IgD-negative memory B cell (primary cell): ENCODE results near the gene GPR107. TPM values are rescaled to one million over a fixed set of nuclear protein-coding genes. Genes with fewer than 3 reads are reported as not detected.
"Not testable (repeated sequence)": the region's sequence is repeated elsewhere in the genome, so short reads cannot be mapped to it uniquely, and the experiment has no call there.

Source experiments
- H3K27ac Mint-ChIP-seq, 3 donors: one replicate each; pipeline ENCODE4 v1.8.0; 2020 to 2022; ENCODE audit warnings: mild to moderate bottlenecking in 3 of 3, mixed read lengths in 3 of 3, moderate library complexity in 1 of 3
- H3K27me3 Mint-ChIP-seq: one replicate; pipeline ENCODE4 v1.8.0; 2021; ENCODE audit warnings: mixed read lengths
- H3K36me3 Mint-ChIP-seq: one replicate; pipeline ENCODE4 v1.8.0; 2020; ENCODE audit warnings: mild to moderate bottlenecking, mixed read lengths
- H3K4me1 Mint-ChIP-seq, 3 donors: one replicate each; pipeline ENCODE4 v1.8.0; 2020 to 2022; ENCODE audit warnings: mixed read lengths in 3 of 3, mild to moderate bottlenecking in 1 of 3
- H3K4me3 Mint-ChIP-seq, 4 donors: one replicate each; pipeline ENCODE4 v1.8.0; 2020 to 2022; ENCODE audit warnings: mild to moderate bottlenecking in 4 of 4, mixed read lengths in 4 of 4, moderate library complexity in 3 of 4
- H3K9me3 Mint-ChIP-seq, 3 donors: one replicate each; pipeline ENCODE4 v1.8.0; 2020 to 2021; ENCODE audit warnings: mixed read lengths in 3 of 3, mild to moderate bottlenecking in 1 of 3
- polyA plus RNA-seq: library from polyadenylated mRNA; unstranded; fragments of 300-500 nt; fragmentation: Illumina TruSeq; gene quantifications from one replicate; pipeline ENCODE4 v1.2.3, GENCODE V29; 2021

Gene GPR107
- polyA plus RNA-seq, 1 donor from 2014 or later, result 2.1 TPM

GRCh38 chr9:130021842-130022241 lies 31.9 kb upstream of the GPR107 start:
- peaks cover 67 to 80% (median 73%) of the 10 kb centered on the region in 3 donors for H3K4me1 Mint-ChIP-seq
- peak overlapping the region in 3 of 4 donors; percentile 51 to 93 (median 82) for H3K4me3 Mint-ChIP-seq
- H3K27ac Mint-ChIP-seq, result peak overlapping the region; percentile 98 to 100 (median 99)
- H3K27me3 Mint-ChIP-seq, H3K9me3 Mint-ChIP-seq: not testable (repeated sequence)
- H3K36me3 Mint-ChIP-seq, result peaks cover 14% of the 10 kb centered on the region

DNA sequence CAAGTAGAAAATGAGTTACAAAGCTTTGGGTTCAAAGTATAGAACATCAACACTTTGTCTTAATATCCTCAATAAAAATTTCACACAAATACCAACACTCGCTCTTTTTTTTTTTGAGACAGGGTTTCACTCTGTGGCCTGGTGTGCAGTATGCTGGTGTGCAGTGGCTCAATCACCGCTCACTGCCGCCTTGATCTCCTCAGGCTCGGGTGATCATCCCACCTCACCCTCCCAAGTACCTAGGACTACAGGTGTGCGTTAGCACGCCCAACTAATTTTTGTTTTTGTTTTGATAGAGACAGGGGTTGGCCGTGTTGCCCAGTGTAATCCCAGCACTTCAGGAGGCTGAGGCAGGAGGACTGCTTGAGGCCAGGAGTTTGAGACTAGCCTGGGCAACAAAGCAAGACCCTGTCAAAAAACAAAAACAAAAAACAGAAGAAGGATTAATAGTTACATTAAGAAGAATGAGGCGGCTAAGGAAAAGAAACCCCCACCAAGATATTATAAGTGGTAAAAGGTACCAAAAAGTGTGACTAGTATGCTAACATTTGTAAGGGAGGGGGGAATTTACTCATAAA lies 31.1 kb upstream of the GPR107 start:
- peaks cover 69 to 80% (median 73%) of the 10 kb centered on the region in 3 donors for H3K4me1 Mint-ChIP-seq
- H3K27ac Mint-ChIP-seq, result peak overlapping the region; percentile 98 to 100 (median 99)
- H3K4me3 Mint-ChIP-seq, result peak overlapping the region; percentile 70 to 90 (median 84)
- no peaks in the 10 kb centered on the region for H3K9me3 Mint-ChIP-seq
- peaks cover 14% of the 10 kb centered on the region for H3K36me3 Mint-ChIP-seq
- no peaks in the 10 kb centered on the region for H3K27me3 Mint-ChIP-seq

- H3K9me3 Mint-ChIP-seq, result no peaks in the 10 kb centered on the region
- peaks cover 71 to 81% (median 76%) of the 10 kb centered on the region in 3 donors for H3K4me1 Mint-ChIP-seq
- H3K4me3 Mint-ChIP-seq, result peak overlapping the region; percentile 81 to 90 (median 86)
- H3K27ac Mint-ChIP-seq, result peak overlapping the region; percentile 98 to 100 (median 99)
- no peaks in the 10 kb centered on the region for H3K27me3 Mint-ChIP-seq
- peaks cover 15% of the 10 kb centered on the region for H3K36me3 Mint-ChIP-seq
These were observed 30.4 kb upstream of the GPR107 start for GRCh38 chr9:130023144-130023787.

GRCh38 chr9:130023994-130024596 lies 29.6 kb upstream of the GPR107 start:
- Mint-ChIP-seq H3K9me3 (no peaks in the 10 kb centered on the region), H3K4me1 (peaks cover 79 to 89% (median 83%) of the 10 kb centered on the region in 3 donors), H3K27ac (peak overlapping the region; percentile 98 to 100 (median 99)), H3K27me3 (no peaks in the 10 kb centered on the region), H3K36me3 (peaks cover 15% of the 10 kb centered on the region), H3K4me3 (peak overlapping the region; percentile 81 to 90 (median 86))

DNA sequence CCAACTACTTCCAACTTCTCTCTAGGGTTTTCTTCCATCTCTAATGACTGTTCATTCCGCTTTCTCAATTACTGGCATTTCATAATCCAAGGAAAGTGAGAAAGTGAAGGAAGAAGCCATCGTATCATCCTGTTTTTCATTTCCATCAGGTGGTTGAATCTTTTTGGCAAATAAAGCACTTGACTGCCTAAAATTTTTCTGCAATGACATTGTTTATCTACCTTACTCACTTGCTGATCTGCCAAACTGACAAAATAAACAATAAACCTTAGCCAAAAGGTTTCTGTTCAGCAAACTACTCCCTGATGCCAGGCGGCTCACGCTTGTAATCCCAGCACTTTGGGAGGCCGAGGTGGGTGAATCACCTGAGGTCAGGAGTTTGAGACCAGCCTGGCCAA lies 29.1 kb upstream of the GPR107 start:
- H3K27ac Mint-ChIP-seq, result peak overlapping the region; percentile 95 to 100 (median 99)
- H3K36me3 Mint-ChIP-seq, result peaks cover 11% of the 10 kb centered on the region
- H3K27me3 Mint-ChIP-seq, result no peaks in the 10 kb centered on the region
- peaks cover 79 to 90% (median 84%) of the 10 kb centered on the region in 3 donors for H3K4me1 Mint-ChIP-seq
- no peaks in the 10 kb centered on the region for H3K9me3 Mint-ChIP-seq
- H3K4me3 Mint-ChIP-seq, result peak overlapping the region in 3 of 4 donors; percentile 84 to 89 (median 88)

DNA sequence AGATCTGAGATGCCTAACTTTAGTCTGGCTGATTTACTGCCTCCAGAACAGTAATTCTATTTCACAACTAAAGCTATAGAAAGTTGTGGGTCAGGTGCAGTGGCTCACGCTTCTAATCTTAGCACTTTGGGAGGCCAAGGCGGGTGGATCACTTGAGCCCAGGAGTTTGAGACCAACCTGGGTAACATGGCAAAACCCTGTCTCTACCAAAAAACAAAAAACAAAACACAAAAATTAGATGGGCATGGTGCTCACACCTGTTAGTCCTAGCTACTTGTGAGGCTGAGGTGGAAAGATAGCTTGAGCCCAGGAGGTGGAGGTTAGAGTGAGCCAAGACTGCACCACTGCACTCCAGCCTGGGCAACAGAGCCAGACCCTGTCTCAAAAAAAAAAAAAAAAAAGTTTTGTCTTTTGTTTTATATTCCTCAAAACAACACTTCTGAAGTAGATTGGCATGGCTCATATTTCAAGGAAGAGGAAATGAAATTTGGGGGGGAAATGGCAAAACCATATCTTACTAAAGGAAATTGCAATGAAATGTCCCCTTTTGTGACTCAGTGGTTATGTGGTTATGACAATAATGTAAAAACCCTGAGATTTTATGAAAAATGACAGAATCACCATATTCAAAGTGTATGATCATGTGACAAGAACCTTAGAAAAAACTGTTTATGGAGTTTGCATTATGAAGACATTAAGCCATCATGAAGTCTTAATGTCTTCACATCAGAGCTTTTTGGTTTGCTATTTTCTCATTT lies 26.9 kb upstream of the GPR107 start:
- Mint-ChIP-seq H3K27ac (peak overlapping the region; percentile 95 to 100 (median 99)), H3K27me3 (no peaks in the 10 kb centered on the region), H3K4me3 (peak overlapping the region in 3 of 4 donors; percentile 40 to 89 (median 76))

GRCh38 chr9:130027533-130028365 lies 26.0 kb upstream of the GPR107 start:
- H3K4me1 Mint-ChIP-seq, result peaks cover 72 to 92% (median 83%) of the 10 kb centered on the region in 3 donors
- no peaks in the 10 kb centered on the region for H3K9me3 Mint-ChIP-seq
- H3K27ac Mint-ChIP-seq, result peak overlapping the region; percentile 95 to 100 (median 99)
- H3K27me3 Mint-ChIP-seq, result no peaks in the 10 kb centered on the region
- peaks cover 4% of the 10 kb centered on the region for H3K36me3 Mint-ChIP-seq
- peak overlapping the region in 3 of 4 donors; percentile 25 to 85 (median 76) for H3K4me3 Mint-ChIP-seq

More for the DNA sequence above, 26.9 kb upstream of the GPR107 start:
- Mint-ChIP-seq H3K4me1 (peaks cover 73 to 91% (median 82%) of the 10 kb centered on the region in 3 donors), H3K9me3 (no peaks in the 10 kb centered on the region), H3K36me3 (peaks cover 4% of the 10 kb centered on the region)

GRCh38 chr9:130028493-130029222 lies 25.0 kb upstream of the GPR107 start:
- Mint-ChIP-seq H3K27ac (peak overlapping the region; percentile 95 to 100 (median 99)), H3K9me3 (no peaks in the 10 kb centered on the region), H3K36me3 (peaks cover 1% of the 10 kb centered on the region), H3K4me3 (peak overlapping the region; percentile 68 to 82 (median 77)), H3K4me1 (peaks cover 70 to 91% (median 83%) of the 10 kb centered on the region in 3 donors), H3K27me3 (no peaks in the 10 kb centered on the region)

GRCh38 chr9:130029223-130029973 lies 24.3 kb upstream of the GPR107 start:
- Mint-ChIP-seq H3K27me3 (no peaks in the 10 kb centered on the region), H3K9me3 (no peaks in the 10 kb centered on the region), H3K36me3 (peaks cover 3% of the 10 kb centered on the region), H3K4me3 (peak overlapping the region; percentile 68 to 82 (median 77)), H3K27ac (peak overlapping the region; percentile 95 to 99 (median 98)), H3K4me1 (peaks cover 66 to 86% (median 78%) of the 10 kb centered on the region in 3 donors)

DNA sequence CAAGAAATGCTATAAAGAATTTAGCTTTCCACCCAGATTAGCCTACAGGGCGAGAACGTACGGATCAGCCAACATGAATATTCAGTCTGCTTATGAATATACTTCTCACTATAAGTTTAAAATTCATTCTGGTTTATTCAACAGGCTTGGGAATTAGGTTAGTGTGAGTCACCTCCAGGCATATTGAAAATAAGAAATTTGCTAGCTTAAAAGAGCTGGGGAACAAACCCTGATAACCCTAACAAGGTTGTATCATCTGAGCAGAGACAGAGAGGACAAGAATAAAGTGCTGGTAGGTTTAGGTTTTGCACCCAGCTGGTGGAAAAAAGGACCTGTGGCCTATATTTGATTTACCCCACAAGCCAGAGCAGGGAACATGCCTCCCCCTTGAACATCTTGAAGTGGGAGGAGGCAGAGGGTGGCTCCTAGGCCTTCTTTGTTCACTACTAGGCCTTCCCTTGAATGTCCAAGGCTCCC lies 23.0 kb upstream of the GPR107 start:
- peaks cover 71 to 86% (median 79%) of the 10 kb centered on the region in 3 donors for H3K4me1 Mint-ChIP-seq
- H3K36me3 Mint-ChIP-seq, result peaks cover 6% of the 10 kb centered on the region
- peak overlapping the region; percentile 95 to 99 (median 98) for H3K27ac Mint-ChIP-seq
- no peaks in the 10 kb centered on the region for H3K27me3 Mint-ChIP-seq
- H3K4me3 Mint-ChIP-seq, result peak overlapping the region; percentile 70 to 93 (median 83)
- no peaks in the 10 kb centered on the region for H3K9me3 Mint-ChIP-seq

DNA sequence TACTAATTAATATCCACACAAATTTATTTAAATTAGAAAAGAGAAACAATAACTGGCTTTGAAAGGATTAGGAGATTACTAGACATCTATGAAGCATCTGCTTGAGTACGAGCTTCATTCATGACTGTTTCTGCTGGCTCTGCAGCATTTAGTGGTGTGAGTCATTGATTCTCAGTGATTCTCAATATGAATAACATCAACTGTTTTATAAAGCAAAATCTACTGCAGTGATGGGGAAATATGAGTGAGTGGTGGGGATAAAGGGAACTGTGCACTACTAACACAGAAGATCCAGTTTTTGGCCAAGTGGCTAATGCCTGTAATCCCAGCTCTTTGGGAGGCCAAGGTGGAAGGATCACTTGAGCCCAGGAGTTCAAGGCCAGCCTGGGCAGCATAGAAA lies 19.1 kb upstream of the GPR107 start:
- Mint-ChIP-seq H3K27me3 (no peaks in the 10 kb centered on the region), H3K27ac (peak overlapping the region; percentile 78 to 99 (median 95)), H3K4me3 (peak overlapping the region; percentile 2 to 97 (median 52)), H3K36me3 (peaks cover 5% of the 10 kb centered on the region), H3K9me3 (no peaks in the 10 kb centered on the region), H3K4me1 (peaks cover 68 to 73% (median 69%) of the 10 kb centered on the region in 3 donors)

GRCh38 chr9:130036099-130036498 lies 17.6 kb upstream of the GPR107 start:
- peak overlapping the region; percentile 92 to 99 (median 95) for H3K27ac Mint-ChIP-seq
- H3K36me3 Mint-ChIP-seq, result peaks cover 5% of the 10 kb centered on the region
- H3K4me3 Mint-ChIP-seq, result peak overlapping the region; percentile 72 to 97 (median 89)
- H3K4me1 Mint-ChIP-seq, result peaks cover 61 to 67% (median 66%) of the 10 kb centered on the region in 3 donors
- H3K9me3 Mint-ChIP-seq, result no peaks in the 10 kb centered on the region
- no peaks in the 10 kb centered on the region for H3K27me3 Mint-ChIP-seq
